A673 (cell line): ENCODE measurements around the gene ZBTB16. TPM values are rescaled to one million over a fixed set of nuclear protein-coding genes. Genes with fewer than 3 reads are reported as not detected.

Source experiments
- BruUV-seq: library from RNA; stranded (reverse); fragments of 400-500 nt; replicated peaks from 2 replicates; lab custom pipeline; 2021; lab: Mats Ljungman, UMichigan
- CTCF ChIA-PET: fragments of 300-600 bp; sonication (Branson Sonifier 250); formaldehyde crosslinking; loops from one replicate; lab custom pipeline; 2022; ENCODE audit warnings: antibody characterized with exemption; lab: Charles Lee
- POLR2A ChIA-PET: fragments of 300-600 bp; sonication (Branson Sonifier 250); formaldehyde crosslinking; loops from one replicate; lab custom pipeline; 2022; ENCODE audit warnings: antibody characterized with exemption; ENCODE audit not compliant: low non-redundant PET; lab: Charles Lee
- DNase-seq: peaks from one replicate; pipeline ENCODE4 v3.0.0-alpha.2; 2015; ENCODE audit warnings: low spot score
- H3K27ac ChIP-seq: fragments of 200-600 bp; sonication (generic); 2 replicates; pipeline ENCODE4 v1.5.1; 2016; ENCODE audit warnings: mixed run types, low read depth, mild to moderate bottlenecking, mixed read lengths, antibody characterized with exemption, low read length; ENCODE audit not compliant: poor library complexity, severe bottlenecking
- H3K27me3 ChIP-seq: fragments of 200-600 bp; sonication (generic); replicated peaks from 2 replicates; pipeline ENCODE4 v1.6.1; 2017; ENCODE audit warnings: mixed run types, low read depth, mild to moderate bottlenecking, mixed read lengths, antibody characterized with exemption, low read length; ENCODE audit not compliant: insufficient read depth, poor library complexity
- H3K36me3 ChIP-seq: fragments of 200-600 bp; sonication (generic); 2 replicates; pipeline ENCODE4 v1.6.1; 2016; ENCODE audit warnings: mixed run types, mild to moderate bottlenecking, mixed read lengths, antibody characterized with exemption, low read length; ENCODE audit not compliant: insufficient read depth, poor library complexity, severe bottlenecking
- H3K4me1 ChIP-seq: fragments of 200-600 bp; sonication (generic); 2 replicates; pipeline ENCODE4 v1.6.1; 2017; ENCODE audit warnings: mixed run types, mild to moderate bottlenecking, mixed read lengths, antibody characterized with exemption, low read length; ENCODE audit not compliant: insufficient read depth, poor library complexity, severe bottlenecking
- H3K4me3 ChIP-seq: fragments of 200-600 bp; sonication (generic); 2 replicates; pipeline ENCODE4 v1.5.1; 2016; ENCODE audit warnings: low read depth, mixed run types, mild to moderate bottlenecking, mixed read lengths, low read length; ENCODE audit not compliant: poor library complexity, severe bottlenecking
- H3K9me3 ChIP-seq: fragments of 200-600 bp; sonication (generic); 2 replicates; pipeline ENCODE4 v1.6.1; 2016; ENCODE audit warnings: mixed run types, low read depth, mild to moderate bottlenecking, mixed read lengths, antibody characterized with exemption, low read length; ENCODE audit not compliant: poor library complexity, severe bottlenecking
- EZH2 ChIP-seq: fragments of 200-600 bp; sonication (generic); IDR thresholded peaks from 2 replicates; pipeline ENCODE4 v1.6.1; 2017; ENCODE audit warnings: borderline replicate concordance, low read depth, mild to moderate bottlenecking, mixed read lengths, antibody characterized with exemption, low read length; ENCODE audit not compliant: poor library complexity, severe bottlenecking
- intact Hi-C: fragments of 100-400 bp; cut with micrococcal nuclease; formaldehyde crosslinking; loops from one replicate; pipeline ENCODE4 v1.10.0; 2022; ENCODE audit not compliant: unreplicated experiment
- total RNA-seq: library from RNA; stranded (reverse); gene quantifications from 2 replicates; pipeline ENCODE4 v1.2.3, GENCODE V29; 2021
- TF ChIP-seq, protein P1 (sequence below): fragments of 300-800, 200-600 bp; sonication (generic); conservative IDR thresholded peaks from 2 replicates; pipeline ENCODE4 v1.5.1; 2017; ENCODE audit warnings: low read depth, mild to moderate bottlenecking, antibody characterized with exemption, low read length, moderate library complexity, mixed read lengths

ZBTB16 gene
- total RNA-seq, 1 experiment from 2014 or later: 12.0 TPM

DNA sequence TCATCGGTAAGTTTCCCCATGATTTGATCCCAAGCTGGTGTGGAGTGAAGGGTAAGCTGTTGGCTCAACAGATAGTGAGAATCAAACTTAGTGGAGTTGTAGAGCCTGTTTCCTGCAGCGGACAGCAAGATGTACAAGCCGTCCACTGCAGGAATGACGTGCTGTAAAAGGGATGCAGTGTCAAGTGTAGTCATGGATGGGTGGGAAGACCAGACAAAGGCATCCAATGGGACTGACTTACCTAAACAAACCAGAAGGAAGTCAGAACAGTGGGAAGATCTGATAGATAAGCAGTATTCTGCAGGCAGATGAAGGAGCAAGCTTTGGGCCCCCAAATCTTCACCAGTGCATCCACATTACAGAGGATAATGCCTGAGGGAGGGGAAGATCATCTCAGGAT, 8.8 kb downstream of the ZBTB16 start:
- no peak for TF ChIP-seq EZH2
- TF ChIP-seq, protein P1, sequence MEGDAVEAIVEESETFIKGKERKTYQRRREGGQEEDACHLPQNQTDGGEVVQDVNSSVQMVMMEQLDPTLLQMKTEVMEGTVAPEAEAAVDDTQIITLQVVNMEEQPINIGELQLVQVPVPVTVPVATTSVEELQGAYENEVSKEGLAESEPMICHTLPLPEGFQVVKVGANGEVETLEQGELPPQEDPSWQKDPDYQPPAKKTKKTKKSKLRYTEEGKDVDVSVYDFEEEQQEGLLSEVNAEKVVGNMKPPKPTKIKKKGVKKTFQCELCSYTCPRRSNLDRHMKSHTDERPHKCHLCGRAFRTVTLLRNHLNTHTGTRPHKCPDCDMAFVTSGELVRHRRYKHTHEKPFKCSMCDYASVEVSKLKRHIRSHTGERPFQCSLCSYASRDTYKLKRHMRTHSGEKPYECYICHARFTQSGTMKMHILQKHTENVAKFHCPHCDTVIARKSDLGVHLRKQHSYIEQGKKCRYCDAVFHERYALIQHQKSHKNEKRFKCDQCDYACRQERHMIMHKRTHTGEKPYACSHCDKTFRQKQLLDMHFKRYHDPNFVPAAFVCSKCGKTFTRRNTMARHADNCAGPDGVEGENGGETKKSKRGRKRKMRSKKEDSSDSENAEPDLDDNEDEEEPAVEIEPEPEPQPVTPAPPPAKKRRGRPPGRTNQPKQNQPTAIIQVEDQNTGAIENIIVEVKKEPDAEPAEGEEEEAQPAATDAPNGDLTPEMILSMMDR: no peak
- peaks cover 10% of the 10 kb centered on the region for H3K4me1 ChIP-seq
- H3K27ac ChIP-seq: no peak overlapping the region
- no peak overlapping the region for H3K4me3 ChIP-seq
- intact Hi-C loops: no loop called here
- ChIA-PET POLR2A (no interaction called here), CTCF (interaction anchor here (0.6 kb wide), 1 partner anchor 21 kb away, joined by 5 read pairs; no protein-coding TSS in a partner anchor)
- no TSS peak for BruUV-seq
- no peak for DNase-seq
- H3K27me3 ChIP-seq: no peaks in the 10 kb centered on the region
- no peaks in the 10 kb centered on the region for H3K9me3 ChIP-seq
- peaks cover 13% of the 10 kb centered on the region for H3K36me3 ChIP-seq

DNA sequence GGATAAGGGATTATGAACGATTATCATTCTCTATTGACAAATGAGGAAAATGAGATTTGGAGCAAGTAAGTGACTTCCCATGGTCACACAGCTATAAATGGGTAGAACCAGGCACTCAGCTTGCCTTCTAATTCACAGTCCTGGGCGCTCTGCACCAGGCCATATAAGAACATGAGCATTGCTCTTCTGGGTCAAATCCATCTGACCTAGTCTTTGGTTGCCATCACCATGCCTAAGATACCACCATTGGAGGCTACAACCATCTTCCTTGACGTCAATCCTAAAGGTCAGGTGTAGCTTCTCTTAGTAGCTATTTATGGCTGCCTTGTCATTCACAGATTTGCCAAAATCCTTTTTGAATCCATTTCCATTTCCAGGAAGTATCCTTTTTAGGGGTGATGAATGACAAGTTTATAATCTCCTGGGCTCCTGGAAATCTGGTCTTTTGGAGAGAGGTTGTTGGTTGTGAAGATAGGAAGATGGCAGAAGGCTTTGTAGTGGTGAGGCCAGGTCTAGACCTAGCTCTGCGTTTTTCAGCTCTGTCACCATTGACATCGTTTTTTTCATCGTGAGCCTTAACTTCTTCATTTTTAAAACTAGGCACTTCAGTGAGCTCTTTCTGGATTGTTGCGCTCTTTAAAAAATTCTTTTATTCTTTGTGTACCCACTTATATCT, 11.1 kb downstream of the ZBTB16 start:
- Histone ChIP-seq H3K4me3 (no peak overlapping the region), H3K9me3 (no peaks in the 10 kb centered on the region), H3K27me3 (no peaks in the 10 kb centered on the region), H3K27ac (no peak overlapping the region), H3K36me3 (peaks cover 4% of the 10 kb centered on the region), H3K4me1 (peaks cover 31% of the 10 kb centered on the region)
- intact Hi-C loops: no loop called here
- TF ChIP-seq, protein P1: no peak
- TF ChIP-seq EZH2: no peak
- CTCF ChIA-PET: interaction anchor here (1.0 kb wide), 1 partner anchor 10 kb away, joined by 5 read pairs; no protein-coding TSS in a partner anchor
- POLR2A ChIA-PET: no interaction called here
- no peak for DNase-seq
- no TSS peak for BruUV-seq

DNA sequence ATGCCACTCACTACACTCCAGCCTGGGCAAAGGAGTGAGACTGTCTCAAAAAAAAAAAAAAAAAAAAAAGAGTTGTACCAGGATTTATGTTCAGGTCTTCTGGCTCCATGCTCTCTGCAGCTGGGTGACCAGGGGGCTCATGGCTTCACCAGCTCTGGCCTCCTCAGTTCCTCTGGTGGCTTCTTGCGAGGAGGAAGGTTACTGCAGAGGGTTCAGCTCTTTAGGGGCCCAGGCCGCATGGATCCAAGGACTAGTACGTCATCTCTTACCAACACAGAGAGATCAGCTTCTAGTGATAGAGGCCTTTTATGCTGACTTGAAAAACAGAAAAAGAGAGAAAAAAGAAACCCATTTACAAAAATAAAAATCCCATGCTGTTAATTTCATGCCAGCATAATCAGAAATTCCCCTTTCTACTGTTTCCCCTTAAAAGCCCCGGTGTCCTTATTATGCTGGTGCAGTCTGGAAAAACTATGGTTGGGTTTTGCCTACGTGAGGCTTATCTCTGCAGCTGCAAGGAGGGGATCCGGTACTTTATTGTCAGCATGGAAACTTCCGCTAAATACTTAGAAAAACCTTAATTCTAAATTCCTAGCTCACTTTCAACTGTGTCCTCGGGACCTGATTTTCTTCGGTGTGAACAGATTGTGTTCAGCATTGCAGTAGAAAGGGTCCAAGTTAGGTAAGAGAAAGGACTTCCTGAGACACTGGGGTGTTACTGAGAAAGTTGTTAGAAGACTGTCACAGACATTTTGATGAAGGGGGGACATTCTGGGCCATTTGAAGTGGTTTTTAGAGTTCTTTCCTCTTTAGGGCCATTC, 13.7 kb downstream of the ZBTB16 start:
- no peaks in the 10 kb centered on the region for H3K27me3 ChIP-seq
- TF ChIP-seq EZH2: no peak
- TF ChIP-seq, protein P1: no peak
- H3K27ac ChIP-seq: peak overlapping the region; percentile 25
- DNase-seq: peak; percentile 66
- no peaks in the 10 kb centered on the region for H3K36me3 ChIP-seq
- peaks cover 57% of the 10 kb centered on the region for H3K4me1 ChIP-seq
- no peaks in the 10 kb centered on the region for H3K9me3 ChIP-seq
- ChIA-PET CTCF (interaction anchor here (0.6 to 1.2 kb wide), 2 partner anchors 33 to 123 kb away, joined by 4 to 5 read pairs; no protein-coding TSS in a partner anchor), POLR2A (no interaction called here)
- no peak overlapping the region for H3K4me3 ChIP-seq
- intact Hi-C loops: no loop called here
- no TSS peak for BruUV-seq
